Right atrium auricular region (tissue), 2 donors: Measurements from ENCODE around the gene IFI6. TPM values are rescaled to one million over a fixed set of nuclear protein-coding genes. Genes with fewer than 3 reads are reported as not detected.

Experiments
- DNase-seq: peaks from one replicate; pipeline ENCODE4 v3.0.0-alpha.2; 2019; ENCODE audit warnings: low spot score
- H3K27ac ChIP-seq, 2 donors: fragments of 200-600 bp; sonication (generic); 1 replicate in 1 of 2; 2 replicates in 1 of 2; pipeline ENCODE4 v1.5.1; 2016 to 2019
- H3K27me3 ChIP-seq, 2 donors: fragments of 200-600 bp; sonication (generic); one replicate each; pipeline versions ENCODE4 v1.5.1 to v1.6.0; 2017 to 2019
- H3K36me3 ChIP-seq: fragments of 200-600 bp; sonication (generic); one replicate; pipeline ENCODE4 v1.5.1; 2016
- H3K4me1 ChIP-seq, 2 donors: fragments of 200-600 bp; sonication (generic); one replicate each; pipeline versions ENCODE4 v1.5.1 to v1.6.0; 2017 to 2019
- H3K4me3 ChIP-seq, 2 donors: fragments of 200-600 bp; sonication (generic); 1 replicate in 1 of 2; 2 replicates in 1 of 2; pipeline ENCODE4 v1.5.1; 2017 to 2019; ENCODE audit warnings: mild to moderate bottlenecking in 1 of 2, moderate library complexity in 1 of 2
- H3K9me3 ChIP-seq, 2 donors: fragments of 200-600 bp; sonication (generic); one replicate each; pipeline ENCODE4 v1.5.1; 2019
- total RNA-seq, 2 donors: library from RNA; depleted of rRNA; stranded (reverse); fragments of >200 nt; gene quantifications; one replicate each; pipeline ENCODE4 v1.1.0, GENCODE V29; 2016
- TF ChIP-seq, protein P1 (sequence below), 2 donors: fragments of 200-600 bp; sonication (generic); IDR thresholded peaks; one replicate each; pipeline ENCODE4 v1.5.1; 2019; ENCODE audit warnings: antibody characterized with exemption in 2 of 2

The IFI6 gene
- total RNA-seq, 2 donors from 2014 or later = 40.2 to 43.3 TPM

DNA sequence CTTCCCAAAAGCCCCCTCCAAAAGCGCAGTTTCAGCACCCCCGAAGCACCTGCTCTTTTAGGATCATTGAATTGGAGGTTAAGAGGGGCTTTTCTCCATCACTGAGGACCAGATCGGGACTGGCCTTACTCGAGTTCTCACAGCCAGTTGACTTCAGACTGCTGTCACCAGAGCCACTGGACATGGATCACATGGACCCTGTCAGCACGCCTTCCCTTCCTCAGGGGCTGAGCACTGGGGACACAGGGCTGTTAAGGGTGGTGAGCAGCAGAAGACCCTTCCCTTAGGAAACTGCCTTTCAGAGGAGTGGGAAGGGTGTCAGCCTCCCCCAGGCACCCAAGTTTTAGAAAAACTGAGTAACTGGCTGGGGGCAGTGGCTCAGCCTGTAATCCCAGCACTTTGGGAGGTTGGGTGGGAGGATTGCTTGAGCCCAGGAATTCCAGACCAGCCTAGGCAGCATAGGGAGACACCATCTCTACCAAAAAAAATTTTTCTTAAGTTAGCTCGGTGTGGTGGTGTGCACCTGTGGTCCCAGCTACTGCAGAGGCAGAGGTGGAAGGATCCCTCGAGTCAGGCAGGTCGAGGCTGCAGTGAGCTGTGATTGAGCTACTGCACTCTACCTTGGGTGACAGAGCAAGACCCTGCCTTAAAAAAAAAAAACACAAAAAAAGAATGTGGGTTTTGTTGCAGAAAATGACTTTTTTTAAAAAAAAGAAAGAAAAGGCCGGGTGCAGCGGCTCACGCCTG, 36.4 kb downstream of the IFI6 start:
- no peak for DNase-seq
- Histone ChIP-seq H3K27me3 (no peaks in the 10 kb centered on the region), H3K27ac (peak overlapping the region; percentile 62 to 79), H3K4me1 (peaks cover 0 to 46% of the 10 kb centered on the region in 2 donors), H3K9me3 (no peaks in the 10 kb centered on the region), H3K4me3 (peak overlapping the region in 1 of 2 donors; percentile 56), H3K36me3 (no peaks in the 10 kb centered on the region)
- TF ChIP-seq, protein P1, sequence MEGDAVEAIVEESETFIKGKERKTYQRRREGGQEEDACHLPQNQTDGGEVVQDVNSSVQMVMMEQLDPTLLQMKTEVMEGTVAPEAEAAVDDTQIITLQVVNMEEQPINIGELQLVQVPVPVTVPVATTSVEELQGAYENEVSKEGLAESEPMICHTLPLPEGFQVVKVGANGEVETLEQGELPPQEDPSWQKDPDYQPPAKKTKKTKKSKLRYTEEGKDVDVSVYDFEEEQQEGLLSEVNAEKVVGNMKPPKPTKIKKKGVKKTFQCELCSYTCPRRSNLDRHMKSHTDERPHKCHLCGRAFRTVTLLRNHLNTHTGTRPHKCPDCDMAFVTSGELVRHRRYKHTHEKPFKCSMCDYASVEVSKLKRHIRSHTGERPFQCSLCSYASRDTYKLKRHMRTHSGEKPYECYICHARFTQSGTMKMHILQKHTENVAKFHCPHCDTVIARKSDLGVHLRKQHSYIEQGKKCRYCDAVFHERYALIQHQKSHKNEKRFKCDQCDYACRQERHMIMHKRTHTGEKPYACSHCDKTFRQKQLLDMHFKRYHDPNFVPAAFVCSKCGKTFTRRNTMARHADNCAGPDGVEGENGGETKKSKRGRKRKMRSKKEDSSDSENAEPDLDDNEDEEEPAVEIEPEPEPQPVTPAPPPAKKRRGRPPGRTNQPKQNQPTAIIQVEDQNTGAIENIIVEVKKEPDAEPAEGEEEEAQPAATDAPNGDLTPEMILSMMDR (IDR thresholded peaks at IDR 0.05) = no peak

DNA sequence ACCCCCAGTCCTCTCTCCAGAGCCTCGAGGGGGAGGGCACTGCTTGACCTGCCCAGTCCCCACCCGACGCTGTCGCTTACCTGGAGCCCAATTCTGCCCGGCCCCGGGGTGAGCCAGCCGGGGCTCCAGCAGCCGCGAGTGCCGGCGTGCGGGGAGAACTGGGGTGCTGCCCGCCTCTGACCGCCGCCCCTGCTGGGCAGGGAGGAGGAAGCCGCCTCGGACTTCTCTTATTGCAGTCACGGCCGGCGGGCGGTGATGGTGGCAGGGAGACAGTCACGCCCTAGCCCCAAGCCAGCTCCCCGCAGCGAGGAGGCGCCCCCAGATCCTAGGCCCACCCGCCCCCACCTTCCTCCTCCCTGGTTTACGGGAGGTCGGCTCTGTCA, 37.0 kb downstream of the IFI6 start, which contains the start of gene FGR:
FGR (minus strand) TSS at position 201 of the 383 bp plus-strand sequence. CDS start 11,269 bp downstream, outside the sequence.
- H3K9me3 ChIP-seq = no peaks in the 10 kb centered on the region
- H3K4me1 ChIP-seq = peaks cover 0 to 52% of the 10 kb centered on the region in 2 donors
- H3K27ac ChIP-seq = peak within 1 kb of the TSS; percentile 62 to 79
- H3K4me3 ChIP-seq = peak within 1 kb of the TSS; percentile 39 to 56
- no peak for DNase-seq
- no peaks in the 10 kb centered on the region for H3K36me3 ChIP-seq
- no peaks in the 10 kb centered on the region for H3K27me3 ChIP-seq
- TF ChIP-seq, protein P1 (IDR thresholded peaks at IDR 0.05) = no peak

DNA sequence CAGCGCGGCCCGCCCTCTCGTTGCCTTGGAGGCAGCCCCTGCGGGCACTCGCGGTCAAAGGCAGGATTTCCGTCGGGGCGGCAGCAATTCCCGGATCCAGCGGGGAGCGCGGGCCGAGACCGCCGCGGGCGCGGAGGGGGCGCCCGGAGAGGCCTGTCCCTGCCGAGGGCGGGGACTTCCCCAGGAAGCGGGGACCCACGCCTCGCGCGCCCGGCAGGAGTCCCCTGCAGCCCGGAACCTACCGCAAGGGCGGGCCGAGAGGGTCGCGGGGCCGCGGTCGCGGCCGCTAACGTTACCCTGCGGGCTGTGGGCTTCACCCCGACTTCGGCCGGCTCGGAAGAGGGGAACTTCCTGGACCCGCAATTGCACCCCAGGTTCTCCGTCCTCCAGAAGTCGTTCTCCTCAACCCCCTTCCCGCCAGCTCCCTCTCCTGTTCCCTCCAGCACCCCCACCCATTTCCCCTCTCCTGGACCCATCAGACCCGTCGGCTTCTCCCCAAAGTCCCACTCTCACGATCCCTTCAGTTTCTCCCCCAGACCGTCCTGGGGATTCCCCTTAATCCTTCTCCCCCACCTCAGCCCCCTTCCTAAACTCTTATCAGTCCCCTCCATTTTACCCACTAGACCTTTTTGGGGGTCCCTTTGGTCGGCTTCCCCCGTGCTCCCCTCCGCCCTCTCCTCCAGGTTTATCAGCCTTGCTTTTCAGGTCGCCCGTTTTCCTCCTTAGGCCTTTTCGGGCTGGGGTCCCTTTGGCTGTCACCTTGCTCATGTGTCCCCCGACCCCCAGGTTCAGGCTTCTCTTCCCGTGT, 37.6 kb downstream of the IFI6 start:
- TF ChIP-seq, protein P1 (IDR thresholded peaks at IDR 0.05) = peak in 1 of 2 donors; percentile 23
- Histone ChIP-seq H3K9me3 (no peaks in the 10 kb centered on the region), H3K27me3 (no peaks in the 10 kb centered on the region), H3K4me3 (peak overlapping the region; percentile 39 to 56), H3K36me3 (no peaks in the 10 kb centered on the region), H3K27ac (peak overlapping the region; percentile 62 to 79), H3K4me1 (peaks cover 0 to 58% of the 10 kb centered on the region in 2 donors)
- no peak for DNase-seq

DNA sequence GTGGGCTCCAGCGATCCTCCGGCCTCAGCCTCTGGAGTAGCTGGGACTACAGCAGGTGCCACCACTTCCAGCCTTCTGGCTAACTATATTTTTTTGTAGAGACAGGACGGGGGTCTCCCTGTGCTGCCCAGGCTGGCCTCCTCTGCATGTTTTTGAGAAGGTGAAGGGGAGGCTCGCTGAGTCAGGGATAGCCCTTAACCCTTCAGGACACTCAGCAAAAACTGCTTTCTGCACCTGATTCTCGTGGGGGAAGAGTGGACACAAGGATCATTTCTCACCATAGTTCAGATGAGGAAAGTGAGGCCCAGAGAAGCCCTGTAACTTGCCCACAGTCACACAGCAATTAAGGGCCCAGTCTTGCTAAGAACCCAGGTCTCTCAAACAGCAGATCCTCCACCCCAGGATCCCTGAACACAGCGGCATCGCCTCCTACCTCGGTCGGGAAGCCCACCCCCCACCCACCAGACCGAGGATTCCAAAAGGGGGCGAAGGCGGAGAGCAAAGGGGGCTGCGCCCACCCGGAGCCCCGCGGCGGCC, 38.3 kb downstream of the IFI6 start:
- TF ChIP-seq, protein P1 (IDR thresholded peaks at IDR 0.05) = no peak
- Histone ChIP-seq H3K9me3 (no peaks in the 10 kb centered on the region), H3K27me3 (no peaks in the 10 kb centered on the region), H3K4me1 (peaks cover 0 to 65% of the 10 kb centered on the region in 2 donors), H3K27ac (peak overlapping the region; percentile 62 to 79), H3K4me3 (peak overlapping the region; percentile 39 to 56), H3K36me3 (no peaks in the 10 kb centered on the region)
- no peak for DNase-seq

DNA sequence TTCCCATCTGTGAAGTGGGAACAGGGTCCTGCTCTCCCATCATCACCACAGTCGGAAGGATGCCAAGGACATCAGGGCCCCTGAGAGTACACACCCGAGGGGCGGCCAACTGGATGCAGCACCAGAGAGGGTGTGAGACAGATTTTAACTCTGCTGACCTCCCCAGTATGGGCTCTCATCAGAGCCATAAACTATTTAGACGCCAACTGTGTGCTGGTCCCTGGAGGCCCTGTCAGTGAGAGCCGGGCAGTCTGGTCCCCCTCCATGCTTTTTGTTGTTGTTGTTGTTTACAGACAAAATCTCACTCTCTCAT, 38.7 kb downstream of the IFI6 start:
- peak overlapping the region; percentile 62 to 79 for H3K27ac ChIP-seq
- TF ChIP-seq, protein P1 (IDR thresholded peaks at IDR 0.05) = no peak
- no peaks in the 10 kb centered on the region for H3K27me3 ChIP-seq
- H3K4me3 ChIP-seq = peak overlapping the region in 1 of 2 donors; percentile 56
- peaks cover 0 to 70% of the 10 kb centered on the region in 2 donors for H3K4me1 ChIP-seq
- no peaks in the 10 kb centered on the region for H3K9me3 ChIP-seq
- DNase-seq = no peak
- no peaks in the 10 kb centered on the region for H3K36me3 ChIP-seq
